Measurements from ENCODE around the gene PADI1.

- TF ChIP-seq CTCF (IDR thresholded peaks at IDR 0.05; ENCODE audit: borderline replicate concordance, extremely low read depth, low read length, poor library complexity, severe bottlenecking) (no peak), EZH2 (IDR thresholded peaks at IDR 0.05; ENCODE audit: borderline replicate concordance, low read depth, low read length, severe bottlenecking) (no peak)
Measured at GRCh38 chr1:17207966-17208418, 3.1 kb downstream of the PADI1 start.
